GM21526 (cell line): Measurements from ENCODE around the gene PDC.
A peak's percentile ranks its signal among the peaks of the same experiment; 100 is the strongest.
"Not testable (repeated sequence)": the region's sequence is repeated elsewhere in the genome, so short reads cannot be mapped to it uniquely, and the experiment has no call there.

Source experiments
- ATAC-seq: cut with Tn5 transposase; IDR thresholded peaks from one replicate; pipeline ENCODE4 v1.9.1; 2021; ENCODE audit warnings: moderate library complexity; ENCODE audit not compliant: unreplicated experiment, low FRiP score

PDC gene

DNA sequence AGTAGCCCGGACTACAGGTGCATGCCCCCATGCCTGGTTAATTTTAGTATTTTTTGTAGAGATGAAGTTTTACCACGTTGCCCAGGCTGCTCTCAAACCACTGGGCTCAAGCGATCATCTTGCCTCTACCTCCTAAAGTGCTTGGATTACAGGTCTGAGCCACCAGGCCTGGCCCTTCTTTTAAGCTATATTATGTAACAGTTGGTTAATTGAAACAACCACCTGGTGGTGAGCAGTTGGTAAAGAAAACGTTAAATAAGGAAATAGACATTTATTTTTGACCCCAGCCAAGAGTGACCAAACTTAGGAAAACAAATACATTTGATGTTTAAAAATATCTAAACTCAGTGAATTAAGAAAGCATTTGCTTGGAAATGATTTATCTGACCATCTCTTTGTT is 12.1 kb upstream of the PDC start:
- ATAC-seq = no peak

DNA sequence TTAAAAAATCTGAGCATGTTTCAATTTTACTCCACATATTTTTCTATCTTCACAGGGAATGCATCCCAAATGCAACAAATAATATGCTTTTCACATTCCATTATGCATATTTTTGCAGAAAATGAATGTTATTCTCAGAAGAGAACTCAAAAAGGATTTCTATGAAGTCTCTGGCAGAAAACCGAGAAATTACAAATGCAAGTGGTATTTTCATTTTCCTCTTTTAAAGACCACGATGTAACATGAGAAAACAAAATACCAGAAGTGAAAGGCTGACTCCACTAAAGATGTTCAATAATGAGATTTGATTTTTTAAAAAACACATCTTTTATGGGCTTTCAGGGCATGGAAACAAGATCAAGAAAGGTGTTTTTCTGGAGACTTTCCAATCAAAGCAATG is 5.0 kb upstream of the PDC start:
- ATAC-seq = no peak

DNA sequence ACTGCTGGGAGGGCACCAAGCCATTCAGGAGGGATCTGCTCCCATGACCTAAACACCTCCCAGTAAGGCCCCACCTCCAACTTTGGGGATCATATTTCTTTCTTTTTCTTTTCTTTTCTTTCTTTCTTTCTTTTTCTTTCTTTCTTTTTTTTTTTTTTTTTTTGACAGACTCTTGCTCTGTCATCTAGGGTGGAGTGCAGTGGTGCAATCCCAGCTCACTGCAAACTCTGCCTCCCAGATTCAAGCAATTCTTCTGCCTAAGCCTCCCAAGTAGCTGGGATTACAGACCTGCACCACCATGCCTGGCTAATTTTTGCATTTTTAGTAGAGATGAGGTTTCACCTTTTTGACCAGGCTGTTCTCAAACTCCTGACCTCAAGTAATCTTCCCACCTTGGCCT is 4.6 kb upstream of the PDC start:
- ATAC-seq = not testable (repeated sequence)

DNA sequence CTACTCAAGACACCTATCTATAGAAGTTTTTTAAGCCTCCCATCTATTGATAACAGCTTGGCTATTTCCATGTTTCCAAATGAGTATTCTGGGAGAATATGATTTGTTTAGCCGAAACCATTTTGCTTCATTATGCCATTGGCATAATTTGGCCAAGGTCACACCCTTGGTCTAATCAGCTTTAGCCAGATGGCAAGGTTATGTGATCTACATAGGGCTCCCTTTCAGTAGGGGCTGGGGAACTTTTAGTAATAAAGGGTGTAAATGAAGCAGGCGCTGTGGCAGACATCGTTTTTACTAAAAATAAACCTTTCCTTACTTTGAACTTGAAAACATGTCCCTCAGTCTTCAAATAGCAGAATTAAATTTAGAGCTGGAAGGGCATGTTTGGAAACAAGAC is 3.0 kb upstream of the PDC start:
- no peak for ATAC-seq

DNA sequence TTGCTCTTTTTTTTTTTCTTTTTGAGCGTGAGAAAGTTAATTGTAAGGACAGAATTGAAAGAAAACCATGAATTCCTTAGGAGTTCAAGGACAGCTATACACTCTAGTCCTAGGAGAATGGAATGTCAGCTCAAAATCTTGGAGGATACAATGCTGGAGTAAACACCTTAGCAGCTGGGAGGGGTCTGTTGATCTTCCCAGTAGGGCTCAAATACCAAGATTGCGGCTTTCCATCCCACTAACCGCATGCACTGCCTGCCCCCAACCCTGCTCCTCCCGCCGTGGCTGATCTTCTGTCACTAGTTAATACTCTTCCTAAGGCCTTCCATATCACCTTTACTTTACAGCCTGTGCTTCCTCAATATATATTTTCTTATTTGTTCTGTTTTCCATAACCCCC is 2.6 kb upstream of the PDC start:
- ATAC-seq = no peak

DNA sequence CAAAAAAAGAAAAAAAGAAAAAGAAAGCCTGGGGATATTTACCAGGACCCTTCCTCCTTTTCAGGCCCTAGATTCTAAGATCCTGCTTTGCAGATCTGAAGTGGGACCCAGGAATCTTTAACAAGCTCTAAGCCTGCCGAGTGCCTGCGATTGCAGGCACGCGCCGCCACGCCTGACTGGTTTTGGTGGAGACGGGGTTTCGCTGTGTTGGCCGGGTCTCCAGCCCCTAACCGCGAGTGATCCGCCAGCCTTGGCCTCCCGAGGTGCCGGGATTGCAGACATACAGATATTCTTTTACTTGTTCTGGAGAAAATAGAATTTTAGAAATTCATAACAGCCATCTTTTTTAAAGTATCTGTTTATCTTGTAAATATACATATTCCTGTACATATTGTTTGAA is 1.8 kb downstream of the PDC start:
- ATAC-seq = not testable (repeated sequence)

DNA sequence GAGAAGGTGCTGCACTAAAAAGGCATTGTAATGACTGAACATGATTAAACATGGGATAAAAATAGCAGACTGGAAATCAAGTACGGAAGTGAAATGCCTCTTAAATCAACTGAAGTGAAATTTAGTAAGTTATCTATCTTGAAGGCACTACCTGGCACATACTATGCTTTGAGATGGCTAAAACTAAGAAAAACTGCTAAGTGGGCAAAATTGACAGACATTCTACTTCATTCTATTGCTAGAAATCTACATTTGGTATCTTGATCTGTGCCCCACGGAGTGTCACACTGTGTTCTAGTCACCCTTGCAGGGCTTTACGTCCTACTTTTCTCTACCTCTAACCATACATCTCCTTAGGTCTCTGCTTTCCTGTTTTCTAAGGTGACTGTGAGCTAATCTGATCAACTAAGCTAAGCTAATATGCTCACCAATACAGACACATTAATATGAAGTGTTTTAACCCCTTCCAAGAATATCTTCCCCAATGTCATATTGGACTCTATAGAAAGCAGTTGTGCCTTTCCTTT is 4.1 kb downstream of the PDC start:
- ATAC-seq = no peak

DNA sequence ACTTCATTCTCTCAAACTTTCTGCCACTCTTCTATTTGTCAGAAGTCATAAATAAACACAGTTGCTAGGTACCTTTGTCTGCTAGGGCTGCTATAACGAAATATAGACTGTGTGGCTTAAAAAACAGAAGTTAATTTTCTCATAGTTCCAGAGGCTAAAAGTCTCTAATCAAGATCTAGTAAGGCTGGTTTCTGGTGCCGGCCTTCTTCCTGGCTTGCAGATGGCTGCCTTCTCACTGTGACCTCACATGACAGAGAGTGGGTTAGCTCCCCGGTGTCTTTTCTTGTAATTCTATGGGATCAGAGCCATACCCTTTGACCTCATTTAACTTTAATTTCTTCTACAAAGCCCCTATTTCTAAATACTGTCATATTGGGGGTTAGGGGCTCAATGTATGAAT is 5.9 kb downstream of the PDC start:
- no peak for ATAC-seq

DNA sequence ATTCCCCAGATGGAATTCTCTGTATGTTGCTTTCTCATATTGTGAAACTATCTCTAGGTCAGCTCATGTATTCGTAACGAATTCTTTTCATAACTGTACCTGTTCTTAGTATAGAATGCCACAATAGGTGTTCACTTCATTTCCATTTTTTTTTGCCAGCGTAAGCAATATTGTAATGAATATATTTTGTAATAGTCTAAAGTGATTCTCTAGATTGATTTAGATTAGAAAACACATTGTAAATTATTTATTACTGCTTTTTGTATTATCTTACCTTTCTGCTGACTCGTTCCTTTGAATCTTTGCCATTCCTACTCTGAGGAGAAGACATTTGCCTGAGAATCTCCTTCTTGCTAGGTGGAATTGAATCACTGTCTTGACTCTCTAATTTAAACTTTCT is 14.8 kb downstream of the PDC start:
- no peak for ATAC-seq

DNA sequence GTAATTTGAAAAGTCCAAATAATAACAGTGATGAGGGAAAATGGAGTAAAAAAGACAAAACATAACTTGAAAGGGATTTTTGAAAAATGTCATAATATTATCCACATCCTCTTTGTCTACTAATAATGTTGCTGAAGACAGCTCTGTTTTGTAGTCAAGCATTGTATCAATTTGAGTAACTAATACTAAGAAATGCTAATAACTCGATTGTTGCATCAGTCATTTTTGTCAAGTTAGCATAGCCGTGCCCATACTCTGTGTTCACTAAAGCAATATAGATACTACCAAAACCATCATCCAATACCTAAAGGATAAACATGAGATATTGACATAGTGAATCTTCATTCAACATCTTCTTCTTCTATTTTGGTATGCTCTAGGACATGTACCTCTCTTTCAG is 17.3 kb downstream of the PDC start:
- no peak for ATAC-seq

DNA sequence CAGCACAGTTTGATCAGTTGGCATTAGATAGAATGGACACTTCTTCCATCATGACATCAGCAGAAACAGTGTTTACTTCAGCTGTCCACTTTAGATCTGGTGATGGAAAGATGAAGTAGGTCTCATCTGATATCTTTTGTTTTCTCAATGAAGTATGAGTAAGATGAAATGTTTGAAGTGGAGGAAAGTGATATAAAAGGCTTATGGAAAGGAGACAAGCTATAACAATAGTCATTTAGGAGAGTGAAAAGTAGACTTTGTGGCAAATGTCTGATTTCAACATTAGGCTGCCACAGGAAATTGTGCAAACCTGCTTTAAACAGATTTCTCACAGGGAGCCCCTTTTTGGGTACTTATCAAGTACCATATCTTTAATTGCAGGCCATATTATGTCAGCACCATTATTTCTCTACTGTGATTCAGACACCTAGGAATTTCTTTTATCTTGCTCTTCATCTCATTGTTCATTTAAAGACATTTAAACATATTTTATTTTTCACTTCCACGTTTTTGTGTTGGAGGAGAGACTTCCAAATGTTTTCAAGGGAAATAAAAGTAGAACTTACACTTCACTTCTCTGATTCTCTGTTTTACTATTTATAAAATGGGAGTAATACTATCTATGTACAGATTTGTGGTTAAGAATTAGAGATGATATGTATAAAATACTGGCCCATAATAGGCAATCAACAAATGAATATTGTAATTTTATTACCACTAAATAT is 18.1 kb downstream of the PDC start:
- no peak for ATAC-seq

DNA sequence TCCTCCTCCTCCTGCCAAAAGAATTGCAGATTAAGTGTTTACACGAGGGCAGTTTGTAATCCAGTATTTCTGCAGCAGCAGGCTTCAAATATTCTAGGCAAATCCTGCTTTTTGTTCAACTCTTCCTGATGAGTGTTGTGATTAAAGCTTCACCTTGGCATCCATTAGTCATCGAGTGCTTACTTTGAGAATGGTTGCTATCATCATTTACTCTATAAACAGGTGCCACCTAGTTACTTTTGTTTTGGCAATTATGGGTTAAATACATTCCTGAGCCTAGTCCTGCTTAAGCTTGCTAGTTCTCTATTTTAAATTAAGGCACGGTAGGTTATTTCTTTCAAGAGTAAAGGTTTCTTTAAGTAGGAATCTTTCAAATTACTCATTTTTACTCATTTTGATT is 20.3 kb downstream of the PDC start:
- ATAC-seq = no peak

DNA sequence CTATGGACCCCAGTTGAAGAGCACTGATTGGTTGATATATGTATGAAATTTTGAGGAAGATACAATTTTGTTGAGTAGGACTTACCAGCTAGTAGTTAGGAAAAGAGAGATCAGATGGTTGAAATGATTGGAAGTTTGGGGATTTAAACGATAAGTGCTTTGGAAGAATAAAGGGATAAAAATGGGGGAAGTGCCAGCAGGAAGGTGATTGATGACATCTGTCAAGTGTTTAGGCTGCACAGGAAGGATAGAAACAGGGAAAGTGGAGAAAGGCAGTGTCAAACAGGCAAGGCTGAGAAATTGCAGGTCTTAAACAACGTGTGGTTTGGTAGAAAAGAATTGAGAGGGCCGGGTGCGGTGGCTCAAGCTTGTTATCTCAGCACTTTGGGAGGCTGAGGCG is 22.3 kb downstream of the PDC start:
- no peak for ATAC-seq

DNA sequence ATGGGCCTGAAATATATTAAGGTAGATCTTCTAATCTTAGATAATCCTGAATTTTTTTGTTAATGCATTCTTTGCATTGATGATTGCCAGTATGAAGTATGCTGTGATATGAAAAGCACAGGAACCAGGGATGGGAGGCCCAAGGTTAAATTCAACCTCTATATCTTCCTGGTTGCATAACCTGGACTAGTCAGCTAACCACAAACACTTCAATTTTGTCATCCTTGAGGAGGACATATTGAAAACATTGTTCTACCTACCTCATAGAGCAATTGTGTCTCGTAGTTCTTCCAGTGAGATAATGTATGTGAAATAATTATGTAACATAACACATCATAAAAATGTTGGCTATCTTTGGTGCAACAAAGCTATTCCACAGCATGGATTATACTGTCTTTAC is 25.6 kb downstream of the PDC start:
- ATAC-seq = no peak

DNA sequence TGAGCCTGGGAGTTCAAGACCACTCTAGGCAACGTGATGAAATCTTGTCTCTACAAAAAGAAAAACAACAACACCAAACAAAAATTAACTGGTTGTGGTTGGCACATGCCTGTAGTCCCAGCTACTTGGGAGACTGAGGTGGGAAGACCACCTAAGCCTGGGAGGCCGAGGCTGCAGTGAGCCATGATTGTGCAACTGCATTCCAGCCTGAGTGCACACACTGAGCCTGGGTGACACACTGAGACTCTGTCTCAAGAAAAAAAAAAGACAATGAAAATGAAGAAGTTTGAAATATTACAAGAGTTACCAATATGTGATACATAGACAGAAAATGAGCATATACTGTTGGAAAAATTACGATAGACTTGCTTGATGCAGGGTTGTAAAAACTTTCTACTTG is 31.9 kb downstream of the PDC start:
- ATAC-seq = no peak

DNA sequence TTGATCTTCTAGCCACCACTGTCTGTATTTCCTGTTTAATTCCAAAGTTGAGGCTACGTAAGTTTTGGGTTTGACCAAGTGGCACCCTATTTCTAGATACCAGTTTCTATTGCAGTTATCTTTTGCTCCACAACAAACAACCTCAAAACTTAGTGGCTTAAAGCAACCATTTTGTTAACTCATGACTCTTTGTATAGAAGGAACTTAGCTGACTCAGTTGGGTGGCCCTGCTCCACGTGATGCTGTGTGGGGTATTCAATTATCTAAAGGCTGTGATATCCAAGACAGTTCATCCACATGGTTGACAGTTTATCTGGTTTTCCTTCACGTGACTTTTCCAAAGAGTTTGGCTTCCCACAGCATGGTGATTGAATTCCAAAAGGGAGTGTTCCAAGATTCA is 34.8 kb downstream of the PDC start:
- ATAC-seq = no peak

DNA sequence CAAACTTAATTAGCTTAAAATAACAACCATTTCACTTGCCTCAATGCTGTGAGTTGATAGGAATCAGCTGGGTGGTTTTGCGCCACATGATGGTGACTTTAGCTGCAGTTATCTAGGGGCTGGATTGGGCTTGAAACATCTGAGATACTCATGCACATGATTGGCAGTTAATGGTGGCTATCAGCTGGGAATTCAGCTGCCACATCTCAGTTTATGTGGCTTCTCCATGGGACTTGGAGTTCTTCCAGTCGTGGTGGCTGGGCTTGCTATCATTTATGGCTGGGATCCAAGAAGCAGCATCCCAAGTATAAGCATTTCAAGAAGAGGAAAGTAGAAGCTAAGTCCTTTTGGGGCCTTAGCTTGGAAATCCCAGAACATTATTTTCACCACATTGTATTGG is 36.4 kb downstream of the PDC start:
- no peak for ATAC-seq

DNA sequence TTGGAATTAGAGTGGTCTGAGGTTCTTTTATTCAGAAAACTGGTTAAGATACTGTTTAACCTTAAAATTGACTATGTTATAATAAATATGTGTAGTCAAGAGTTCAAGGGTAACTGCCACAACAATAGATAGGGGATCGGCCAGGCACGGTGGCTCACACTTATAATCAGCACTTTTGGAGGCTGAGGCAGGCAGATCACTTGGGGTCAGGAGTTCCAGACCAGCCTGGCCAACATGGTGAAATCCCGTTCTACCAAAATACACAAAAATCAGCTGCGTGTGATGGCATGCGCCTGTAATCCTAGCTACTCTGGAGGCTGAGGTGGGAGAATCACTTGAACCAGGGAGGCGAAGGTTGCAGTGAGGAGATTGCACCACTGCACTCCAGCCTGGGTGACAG is 39.5 kb downstream of the PDC start:
- ATAC-seq = no peak

DNA sequence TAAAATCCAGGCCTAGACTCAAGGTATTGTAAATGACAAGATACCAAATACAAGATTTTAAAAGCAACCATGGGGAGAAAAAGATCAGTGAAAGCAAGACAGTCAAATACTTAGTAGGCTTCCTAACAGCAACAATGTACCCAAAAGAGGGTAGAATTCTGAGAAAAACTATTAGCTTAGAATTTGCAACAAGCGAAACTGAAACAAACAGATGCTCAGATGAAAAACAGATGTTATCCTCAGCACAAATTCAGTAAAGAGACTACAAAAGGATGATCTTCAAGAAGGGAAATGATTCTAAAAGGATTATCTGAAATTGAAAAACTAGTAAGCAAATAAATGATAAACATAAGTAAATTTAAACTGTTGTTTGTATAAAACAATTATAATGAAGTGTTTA is 40.0 kb downstream of the PDC start:
- peak; percentile 96 for ATAC-seq

DNA sequence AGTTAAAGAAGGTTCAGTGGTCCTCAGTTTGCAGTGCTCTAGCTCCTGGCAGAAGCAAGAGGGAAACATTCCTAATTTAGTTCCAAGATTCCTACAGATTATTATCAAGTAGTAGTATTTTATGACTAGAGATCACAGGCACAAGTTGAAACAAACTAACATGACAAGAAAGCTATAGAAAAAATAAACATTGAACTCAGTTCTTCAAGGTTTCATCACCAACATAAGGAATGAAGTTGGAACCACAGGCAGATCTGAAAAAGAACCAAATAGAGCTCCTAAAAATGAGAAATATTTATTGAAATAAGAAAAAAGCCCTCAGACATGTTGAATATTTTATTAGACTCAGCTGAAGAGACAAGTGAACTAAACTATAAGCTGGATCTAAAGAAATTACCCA is 40.6 kb downstream of the PDC start:
- no peak for ATAC-seq

DNA sequence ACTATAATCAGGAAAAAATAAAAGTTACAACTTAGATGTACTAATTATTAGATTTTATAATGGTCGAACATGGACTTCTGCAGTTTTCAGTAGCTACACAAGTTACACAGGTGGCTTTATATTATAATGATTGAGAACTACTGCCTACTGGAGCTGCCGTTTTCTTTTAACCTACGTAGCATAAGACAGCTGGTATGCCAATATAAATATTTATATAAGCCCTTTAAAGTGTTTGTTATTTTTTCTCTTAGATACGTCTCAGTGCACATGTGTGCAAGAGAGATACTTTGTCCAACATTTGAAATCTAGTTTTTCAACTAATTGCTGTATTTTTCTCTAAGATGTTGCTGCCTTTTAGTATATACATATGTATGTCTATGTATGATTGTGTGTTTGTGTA is 42.4 kb downstream of the PDC start:
- ATAC-seq = no peak

DNA sequence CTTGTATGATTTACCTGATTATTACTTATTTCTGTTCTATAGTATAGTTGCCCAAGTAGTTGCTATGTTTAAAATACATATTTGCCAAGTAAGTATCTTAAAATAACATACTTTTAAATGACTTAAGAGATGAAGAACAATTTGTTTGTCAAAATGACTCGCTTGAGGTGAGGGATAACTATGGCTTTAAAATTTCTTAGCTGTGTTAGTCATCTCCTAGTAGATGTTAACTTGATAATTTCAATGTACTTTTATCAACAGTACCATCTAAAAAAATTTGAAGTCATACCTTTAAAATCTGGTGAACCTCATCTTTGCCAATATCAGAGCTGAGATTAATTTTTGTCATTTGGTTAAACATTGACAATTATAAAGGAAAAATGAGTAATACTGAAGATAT is 47.6 kb downstream of the PDC start:
- no peak for ATAC-seq

DNA sequence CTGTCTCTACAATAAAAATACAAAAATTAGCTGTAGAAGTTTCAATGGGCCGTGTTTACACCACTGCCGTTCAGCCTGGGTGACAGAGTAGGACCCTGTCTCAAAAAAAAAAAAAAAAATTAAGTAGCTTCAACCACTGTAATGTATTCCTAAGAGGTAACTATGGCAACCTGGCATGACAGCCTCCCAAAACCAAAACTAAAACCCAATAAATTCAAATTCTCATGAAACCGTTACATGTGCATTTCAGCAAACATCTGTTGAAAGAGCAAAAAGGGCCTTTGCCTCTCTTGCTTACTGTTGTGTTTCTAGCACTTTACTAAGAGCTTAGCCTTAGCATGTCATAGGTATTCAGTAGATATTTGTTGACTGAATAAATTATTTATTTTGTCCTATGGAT is 51.8 kb downstream of the PDC start:
- peak; percentile 61 for ATAC-seq
